GM12891 (cell line): ENCODE measurements around the gene IRF2BP2.

Source experiments
- PAX5 ChIP-seq: IDR thresholded peaks from 2 replicates; pipeline ENCODE4 v1.6.1; 2011; ENCODE audit warnings: low read length, moderate library complexity, mild to moderate bottlenecking; ENCODE audit not compliant: insufficient read depth, severe bottlenecking
- POLR2A ChIP-seq: IDR thresholded peaks from 2 replicates; pipeline ENCODE4 v1.6.1; 2011; ENCODE audit warnings: low read depth, low read length, control low read depth
- POLR2AphosphoS5 ChIP-seq: IDR thresholded peaks from 2 replicates; pipeline ENCODE4 v1.6.1; 2011; ENCODE audit warnings: low read depth, low read length, control low read depth
- POU2F2 ChIP-seq: IDR thresholded peaks from 2 replicates; pipeline ENCODE4 v1.6.1; 2011; ENCODE audit warnings: low read depth, mild to moderate bottlenecking, control low read depth, low read length, moderate library complexity
- TAF1 ChIP-seq: IDR thresholded peaks from 2 replicates; pipeline ENCODE4 v1.6.1; 2011; ENCODE audit warnings: low read depth, low read length, control low read depth

- TF ChIP-seq POLR2A (no peak), POLR2AphosphoS5 (no peak), TAF1 (no peak), PAX5 (no peak), POU2F2 (no peak)
Measured at GRCh38 chr1:234606784-234607108, 3.2 kb downstream of the IRF2BP2 start.
